ENCODE data around the gene ATP9A.
A peak's percentile ranks its signal among the peaks of the same experiment; 100 is the strongest.
"Not testable (repeated sequence)": the region's sequence is repeated elsewhere in the genome, so short reads cannot be mapped to it uniquely, and the experiment has no call there.

The ATP9A gene

GRCh38 chr20:51758978-51759544, 9.1 kb downstream of the ATP9A start:
- DNase-seq (ENCODE audit: low read depth, low spot score), result no peak
- H3K27ac ChIP-seq, result no peak overlapping the region

GRCh38 chr20:51757226-51757625, 11.0 kb downstream of the ATP9A start:
- no peak overlapping the region for H3K27ac ChIP-seq
- no peak for DNase-seq (ENCODE audit: low read depth, low spot score)

- DNase-seq (ENCODE audit: low read depth, low spot score), result no peak
- no peak overlapping the region for H3K27ac ChIP-seq
These were observed 11.5 kb downstream of the ATP9A start for GRCh38 chr20:51756653-51757052.

- peak overlapping the region; percentile 86 for H3K27ac ChIP-seq
- DNase-seq (ENCODE audit: low read depth, low spot score), result not testable (repeated sequence)
These were observed 15.0 kb downstream of the ATP9A start for GRCh38 chr20:51753220-51753619.

GRCh38 chr20:51752343-51752951, 15.7 kb downstream of the ATP9A start:
- H3K27ac ChIP-seq, result peak overlapping the region; percentile 86
- peak; percentile 37 for DNase-seq (ENCODE audit: low read depth, low spot score)

GRCh38 chr20:51750770-51751388, 17.3 kb downstream of the ATP9A start:
- DNase-seq (ENCODE audit: low read depth, low spot score), result no peak
- H3K27ac ChIP-seq, result peak overlapping the region; percentile 69

DNA sequence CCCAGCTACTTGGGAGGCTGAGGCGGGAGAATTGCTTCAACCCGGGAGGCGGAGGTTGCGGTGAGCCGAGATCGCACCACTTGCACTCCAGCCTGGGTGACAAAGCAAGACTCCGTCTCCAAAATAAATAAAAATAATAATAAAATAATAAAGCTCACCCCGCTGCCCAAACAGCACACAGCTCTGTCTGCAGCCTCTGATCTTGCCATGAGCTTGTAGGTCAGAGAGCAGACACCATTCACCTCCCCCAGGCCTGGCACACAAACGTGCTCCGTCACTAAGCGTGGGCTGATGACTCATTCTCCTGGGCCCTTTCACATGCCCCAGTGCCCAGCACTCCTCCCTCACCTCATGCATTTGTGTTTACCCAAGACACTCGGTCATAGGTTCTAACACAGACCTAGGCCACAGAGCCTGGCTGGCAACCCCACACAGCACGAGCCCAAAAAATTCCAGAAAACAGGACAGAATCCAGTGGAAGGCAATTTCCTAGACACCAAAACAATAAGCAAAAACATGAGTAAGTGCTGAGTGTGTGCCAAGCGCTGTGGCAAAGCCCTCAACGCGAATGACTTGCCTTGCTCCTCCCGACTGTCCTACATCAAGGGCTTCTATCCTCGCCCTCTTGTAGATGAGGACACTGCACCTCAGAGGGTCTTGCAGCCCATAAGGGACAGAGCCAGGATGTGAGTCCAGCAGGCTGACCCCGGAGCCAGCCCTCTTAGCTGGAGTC, 18.0 kb downstream of the ATP9A start:
- H3K27ac ChIP-seq, result peak overlapping the region; percentile 69
- peak; percentile 96 for DNase-seq (ENCODE audit: low read depth, low spot score)

DNA sequence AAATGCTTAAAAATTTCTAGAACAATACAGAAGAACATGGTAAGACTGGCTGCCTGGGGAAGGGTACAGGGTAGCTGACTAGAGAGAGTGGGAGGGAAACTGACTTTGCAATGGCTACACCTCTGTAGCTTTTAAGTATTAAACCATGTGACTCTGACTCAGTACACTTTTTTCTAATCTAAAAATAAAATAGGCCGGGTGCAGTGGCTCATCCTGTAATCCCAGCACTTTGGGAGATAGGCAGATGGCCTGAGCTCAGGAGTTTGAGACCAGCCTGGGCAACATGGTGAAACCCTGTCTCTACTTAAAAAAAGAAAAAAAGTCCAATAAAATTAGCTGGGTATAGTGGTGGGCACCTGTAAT, 18.5 kb downstream of the ATP9A start:
- H3K27ac ChIP-seq, result peak overlapping the region; percentile 69
- peak; percentile 48 for DNase-seq (ENCODE audit: low read depth, low spot score)

DNA sequence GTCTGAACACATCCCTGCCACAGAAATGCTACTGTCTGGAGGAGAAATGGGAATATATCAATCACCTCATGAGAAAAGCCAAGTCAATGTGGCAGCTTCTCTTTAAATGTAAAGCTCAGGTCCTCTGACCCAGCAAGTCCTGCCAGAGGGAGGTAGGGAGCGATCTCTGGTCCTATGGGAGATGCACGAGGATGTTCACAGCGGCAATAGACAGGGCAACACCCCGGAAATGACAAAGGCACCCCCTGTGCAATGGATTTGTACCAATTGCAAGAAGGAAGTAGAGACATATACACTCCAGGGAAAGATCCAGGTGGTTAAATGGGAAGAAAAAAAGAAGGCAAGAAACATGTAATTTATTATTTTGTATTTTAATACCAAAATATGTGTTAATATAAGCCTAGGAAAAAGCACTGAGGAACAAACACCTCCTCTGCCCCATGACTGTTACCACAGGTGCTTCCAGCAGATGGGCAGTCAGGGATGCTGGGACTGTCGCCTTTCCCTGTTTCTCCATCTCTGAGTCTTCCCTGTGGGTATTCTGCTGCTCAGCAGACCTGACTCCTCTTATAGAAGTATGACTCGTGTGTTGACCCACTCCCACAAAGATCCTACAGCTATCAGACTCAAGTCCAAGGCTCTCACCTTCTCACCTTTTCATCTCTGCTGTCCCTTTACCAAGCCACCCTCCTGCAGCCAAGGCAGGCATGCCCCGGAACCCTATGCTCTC, 20.8 kb downstream of the ATP9A start:
- no peak for DNase-seq (ENCODE audit: low read depth, low spot score)
- no peak overlapping the region for H3K27ac ChIP-seq

GRCh38 chr20:51745804-51746203, 22.4 kb downstream of the ATP9A start:
- H3K27ac ChIP-seq, result no peak overlapping the region
- no peak for DNase-seq (ENCODE audit: low read depth, low spot score)

DNA sequence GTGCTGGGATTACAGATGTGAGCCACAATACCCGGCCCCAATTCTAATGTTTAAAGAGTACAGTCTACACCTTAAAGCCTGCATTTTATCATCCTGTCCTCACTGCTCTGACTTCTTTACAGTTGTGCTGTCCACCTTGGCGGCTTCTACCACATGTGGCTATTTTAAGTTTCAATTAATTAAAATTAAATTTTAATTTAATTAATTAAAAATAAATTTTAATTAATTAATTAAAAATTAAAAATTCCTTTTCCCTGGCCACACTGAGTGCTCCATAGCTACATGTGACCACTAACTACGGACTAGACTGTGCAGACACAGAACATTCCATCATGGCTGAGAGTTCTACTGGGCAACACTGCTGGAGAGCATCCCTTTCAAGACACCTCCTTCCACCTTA, 27.4 kb downstream of the ATP9A start:
- no peak overlapping the region for H3K27ac ChIP-seq
- DNase-seq (ENCODE audit: low read depth, low spot score), result no peak

- H3K27ac ChIP-seq; DNase-seq (ENCODE audit: low read depth, low spot score): not testable (repeated sequence)
These were observed 27.9 kb downstream of the ATP9A start for GRCh38 chr20:51740308-51740707.

- no peak for DNase-seq (ENCODE audit: low read depth, low spot score)
- no peak overlapping the region for H3K27ac ChIP-seq
These were observed 28.4 kb downstream of the ATP9A start for GRCh38 chr20:51739722-51740249.

GRCh38 chr20:51738877-51739447, 29.2 kb downstream of the ATP9A start:
- H3K27ac ChIP-seq, result no peak overlapping the region
- no peak for DNase-seq (ENCODE audit: low read depth, low spot score)

GRCh38 chr20:51738261-51738660, 29.9 kb downstream of the ATP9A start:
- not testable (repeated sequence) for H3K27ac ChIP-seq

DNA sequence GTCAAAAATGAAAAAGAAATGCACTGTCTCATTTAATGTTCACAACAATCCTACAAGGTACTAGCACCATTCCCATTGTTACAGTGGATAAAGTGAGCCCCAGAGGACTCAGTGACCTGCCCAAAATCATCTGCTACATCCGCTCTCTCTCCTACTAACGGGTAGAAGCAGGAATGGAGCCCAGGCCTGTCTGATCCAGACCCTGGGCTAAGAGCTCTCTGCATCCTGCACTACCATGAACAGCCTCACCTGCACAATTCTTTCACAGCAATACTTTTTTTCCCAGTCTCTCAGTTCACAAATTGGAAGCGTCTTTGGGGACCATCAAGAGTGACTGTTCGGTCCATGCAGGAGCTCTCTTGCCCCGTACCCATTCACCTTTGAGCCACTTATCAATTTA, 31.2 kb downstream of the ATP9A start:
- no peak for DNase-seq (ENCODE audit: low read depth, low spot score)
- no peak overlapping the region for H3K27ac ChIP-seq

More at GRCh38 chr20:51738261-51738660, 29.9 kb downstream of the ATP9A start:
- DNase-seq (ENCODE audit: low read depth, low spot score), result not testable (repeated sequence)

GRCh38 chr20:51735728-51736600, 32.2 kb downstream of the ATP9A start:
- no peak for DNase-seq (ENCODE audit: low read depth, low spot score)

GRCh38 chr20:51734876-51735720, 33.1 kb downstream of the ATP9A start:
- no peak for DNase-seq (ENCODE audit: low read depth, low spot score)
- no peak overlapping the region for H3K27ac ChIP-seq

More at GRCh38 chr20:51735728-51736600, 32.2 kb downstream of the ATP9A start:
- H3K27ac ChIP-seq, result no peak overlapping the region
